ENCODE results near the gene MAPK8IP1.

GRCh38 chr11:45850446-45850845 is 35.0 kb upstream of the MAPK8IP1 start:
- no peak for TF ChIP-seq POLR2A (IDR thresholded peaks at IDR 0.05)
- no peak for TF ChIP-seq CTCF (IDR thresholded peaks at IDR 0.05)
- no peak for TF ChIP-seq POLR2AphosphoS5 (IDR thresholded peaks at IDR 0.05)

Measured in sigmoid colon (tissue), 4 donors.